Naive thymus-derived CD4-positive, alpha-beta T cell (primary cell): ENCODE results near the gene WDR27. TPM values are rescaled to one million over a fixed set of nuclear protein-coding genes. Genes with fewer than 3 reads are reported as not detected.
A peak's percentile ranks its signal among the peaks of the same experiment; 100 is the strongest.
"Not testable (repeated sequence)": the region's sequence is repeated elsewhere in the genome, so short reads cannot be mapped to it uniquely, and the experiment has no call there.

Experiments
- ATAC-seq: fragments of 150-1000 bp; cut with Tn5 transposase; 2 replicates; pipeline ENCODE4 v1.10.0; 2021; ENCODE audit warnings: mild to moderate bottlenecking, moderate library complexity
- CTCF ChIA-PET: fragments of 350-600 bp; sonication (Branson Sonifier 250); formaldehyde crosslinking; loops from one replicate; lab custom pipeline; 2021; ENCODE audit warnings: antibody characterized with exemption; lab: Charles Lee
- POLR2A ChIA-PET: fragments of 350-600 bp; sonication (Branson Sonifier 250); formaldehyde crosslinking; loops from one replicate; lab custom pipeline; 2021; ENCODE audit warnings: antibody characterized with exemption, inconsistent platforms; lab: Charles Lee
- DNase-seq, 9 donors: peaks; one replicate each; pipeline versions ENCODE4 v3.0.0 to v3.0.0-alpha.2; 2020 to 2022; ENCODE audit warnings: mixed read lengths in 1 of 9
- H3K27ac ChIP-seq: one replicate; pipeline ENCODE4 v1.7.0; 2013; ENCODE audit warnings: mild to moderate bottlenecking, low read depth, low read length, moderate library complexity
- H3K27me3 ChIP-seq, 2 donors: one replicate each; pipeline ENCODE4 v1.7.0; 2013; ENCODE audit warnings: low read length in 2 of 2, mild to moderate bottlenecking in 2 of 2, moderate library complexity in 2 of 2; ENCODE audit not compliant: control insufficient read depth in 2 of 2, insufficient read depth in 2 of 2
- H3K36me3 ChIP-seq, 3 experiments: 1 replicate in 2 of 3; 2 replicates in 1 of 3; pipeline ENCODE4 v1.7.0; 2013; ENCODE audit warnings: low read length in 3 of 3, mild to moderate bottlenecking in 3 of 3, moderate library complexity in 1 of 3; ENCODE audit not compliant: insufficient read depth in 3 of 3, control insufficient read depth in 2 of 3
- H3K4me1 ChIP-seq, 2 donors: one replicate each; pipeline ENCODE4 v1.7.0; 2013; ENCODE audit warnings: low read length in 2 of 2, mild to moderate bottlenecking in 2 of 2, moderate library complexity in 1 of 2; ENCODE audit not compliant: control insufficient read depth in 2 of 2, insufficient read depth in 2 of 2
- H3K4me3 ChIP-seq: 2 replicates; pipeline ENCODE4 v1.7.0; 2013; ENCODE audit warnings: mild to moderate bottlenecking, low read length
- H3K9me3 ChIP-seq, 3 experiments: 1 replicate in 2 of 3; 2 replicates in 1 of 3; pipeline ENCODE4 v1.7.0; 2013; ENCODE audit warnings: low read length in 3 of 3; ENCODE audit not compliant: control insufficient read depth in 2 of 3
- H3K27ac Mint-ChIP-seq, 9 donors: one replicate each; pipeline ENCODE4 v1.8.0; 2020 to 2022; ENCODE audit warnings: mixed read lengths in 9 of 9, mild to moderate bottlenecking in 8 of 9, moderate library complexity in 5 of 9, inconsistent platforms in 2 of 9
- H3K27me3 Mint-ChIP-seq, 5 donors: one replicate each; pipeline ENCODE4 v1.8.0; 2021 to 2022; ENCODE audit warnings: mixed read lengths in 5 of 5, mild to moderate bottlenecking in 1 of 5
- H3K36me3 Mint-ChIP-seq, 5 donors: one replicate each; pipeline ENCODE4 v1.8.0; 2020 to 2022; ENCODE audit warnings: mixed read lengths in 5 of 5, mild to moderate bottlenecking in 3 of 5, inconsistent platforms in 1 of 5
- H3K4me1 Mint-ChIP-seq, 7 donors: one replicate each; pipeline ENCODE4 v1.8.0; 2020 to 2022; ENCODE audit warnings: mixed read lengths in 7 of 7, mild to moderate bottlenecking in 3 of 7, inconsistent platforms in 1 of 7
- H3K4me3 Mint-ChIP-seq, 10 donors: one replicate each; pipeline ENCODE4 v1.8.0; 2020 to 2022; ENCODE audit warnings: mild to moderate bottlenecking in 10 of 10, mixed read lengths in 10 of 10, moderate library complexity in 6 of 10, inconsistent platforms in 2 of 10
- H3K9me3 Mint-ChIP-seq, 11 donors: one replicate each; pipeline ENCODE4 v1.8.0; 2020 to 2022; ENCODE audit warnings: mixed read lengths in 11 of 11, mild to moderate bottlenecking in 4 of 11, inconsistent platforms in 1 of 11, moderate library complexity in 1 of 11
- intact Hi-C, 2 donors: fragments of 100-400 bp; cut with micrococcal nuclease; formaldehyde crosslinking; loops; one replicate each; pipeline ENCODE4 v1.15.1; 2023
- polyA plus RNA-seq, 2 donors: library from polyadenylated mRNA; unstranded; fragments of 300-500 nt; fragmentation: Illumina TruSeq; gene quantifications; one replicate each; pipeline ENCODE4 v1.2.3, GENCODE V29; 2021
- total RNA-seq, 6 experiments: library from RNA in 5 of 6; stranded (reverse) in 5 of 6; gene quantifications; 1 replicate in 5 of 6; 2 replicates in 1 of 6; pipeline ENCODE4 v1.2.3 and lab custom pipeline; 2021 to 2026

WDR27 gene
- total and polyA plus RNA-seq, 7 experiments from 2014 or later = 6.7 to 89.0 (median 36.0) TPM

DNA sequence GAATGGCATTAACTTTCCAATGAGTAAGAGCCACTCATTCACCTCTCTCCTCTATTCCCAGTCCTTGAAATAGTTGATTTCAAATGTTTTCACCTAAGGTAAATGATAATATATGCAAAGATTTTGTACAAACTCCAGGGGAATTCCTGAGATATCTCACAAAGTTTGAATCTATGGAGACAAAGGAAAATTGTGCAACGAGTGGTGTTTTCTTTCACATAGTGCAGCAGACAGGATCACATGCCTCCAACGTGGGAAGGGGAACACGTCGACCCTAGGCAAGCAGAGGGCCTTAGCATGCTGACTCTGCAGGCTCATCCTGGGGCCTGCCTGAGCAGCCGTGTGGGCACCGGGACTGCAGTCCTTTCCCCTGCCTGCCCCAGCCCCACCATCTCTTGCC, 252.6 kb downstream of the WDR27 start:
- Mint-ChIP-seq H3K27me3 (peaks cover 0 to 8% (median 1%) of the 10 kb centered on the region in 5 donors), H3K36me3 (peaks cover 0 to 4% (median 0%) of the 10 kb centered on the region in 5 donors), H3K27ac (no peak overlapping the region), H3K9me3 (no peaks in the 10 kb centered on the region), H3K4me3 (no peak overlapping the region), H3K4me1 (no peaks in the 10 kb centered on the region)
- POLR2A ChIA-PET = no interaction called here
- Histone ChIP-seq H3K4me1 (no peaks in the 10 kb centered on the region), H3K9me3 (no peaks in the 10 kb centered on the region), H3K4me3 (no peak overlapping the region), H3K27ac (no peak overlapping the region), H3K36me3 (no peaks in the 10 kb centered on the region), H3K27me3 (no peaks in the 10 kb centered on the region)
- intact Hi-C loops = no loop called here
- CTCF ChIA-PET = no interaction called here
- no peak for DNase-seq
- no peak for ATAC-seq

DNA sequence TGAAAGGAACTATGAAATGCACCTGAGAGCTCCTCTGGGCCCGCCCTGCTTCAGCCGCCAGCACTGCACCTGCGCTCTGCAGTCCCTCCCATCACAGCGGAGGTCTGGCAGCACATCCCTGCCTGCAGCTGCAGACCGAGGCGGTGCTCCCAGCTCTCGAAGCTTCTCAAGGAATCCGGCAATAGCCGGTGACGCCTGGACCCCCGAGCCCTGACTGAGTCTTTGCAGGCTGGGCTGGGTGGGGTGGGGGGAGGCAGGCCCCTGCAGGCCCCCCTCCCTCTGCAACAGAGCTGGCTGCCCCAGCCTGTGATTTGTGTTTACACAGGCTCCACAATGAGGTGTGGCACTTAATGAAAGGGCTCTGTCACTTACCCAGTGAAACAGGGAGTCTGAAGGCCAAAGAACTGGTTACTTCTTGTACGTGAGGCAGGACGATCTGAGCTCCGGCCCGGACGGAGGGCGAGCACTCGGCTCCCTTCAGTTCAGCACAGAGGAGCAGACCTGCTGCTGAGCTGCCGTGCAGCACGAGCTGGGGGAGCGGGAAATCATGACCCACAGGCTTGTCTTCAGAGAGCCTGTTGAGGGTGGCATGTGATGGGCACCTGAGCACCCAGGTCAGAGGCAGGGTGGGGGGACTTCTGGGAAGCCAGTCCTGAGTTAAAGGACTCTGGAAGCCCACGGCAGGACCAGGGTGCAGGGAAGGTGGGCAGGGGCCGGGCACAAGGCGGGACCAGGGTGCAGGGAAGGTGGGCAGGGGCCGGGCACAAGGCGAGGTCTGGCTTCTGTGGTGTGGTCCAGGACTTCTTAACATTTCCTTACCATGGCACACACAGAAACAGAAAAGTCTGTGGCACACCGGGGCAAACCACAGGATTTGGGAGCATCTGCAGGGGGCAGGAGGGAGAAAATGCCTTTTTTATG, 255.9 kb downstream of the WDR27 start:
- intact Hi-C loops = no loop called here
- Mint-ChIP-seq H3K4me3 (no peak overlapping the region), H3K27ac (no peak overlapping the region), H3K27me3 (peaks cover 2 to 14% (median 8%) of the 10 kb centered on the region in 5 donors), H3K9me3 (no peaks in the 10 kb centered on the region), H3K4me1 (no peaks in the 10 kb centered on the region), H3K36me3 (peaks cover 0 to 4% (median 0%) of the 10 kb centered on the region in 5 donors)
- Histone ChIP-seq H3K4me1 (no peaks in the 10 kb centered on the region), H3K36me3 (no peaks in the 10 kb centered on the region), H3K9me3 (no peaks in the 10 kb centered on the region), H3K4me3 (no peak overlapping the region), H3K27me3 (no peaks in the 10 kb centered on the region), H3K27ac (no peak overlapping the region)
- ChIA-PET CTCF (no interaction called here), POLR2A (no interaction called here)
- peak; percentile 12 for ATAC-seq
- DNase-seq = no peak

DNA sequence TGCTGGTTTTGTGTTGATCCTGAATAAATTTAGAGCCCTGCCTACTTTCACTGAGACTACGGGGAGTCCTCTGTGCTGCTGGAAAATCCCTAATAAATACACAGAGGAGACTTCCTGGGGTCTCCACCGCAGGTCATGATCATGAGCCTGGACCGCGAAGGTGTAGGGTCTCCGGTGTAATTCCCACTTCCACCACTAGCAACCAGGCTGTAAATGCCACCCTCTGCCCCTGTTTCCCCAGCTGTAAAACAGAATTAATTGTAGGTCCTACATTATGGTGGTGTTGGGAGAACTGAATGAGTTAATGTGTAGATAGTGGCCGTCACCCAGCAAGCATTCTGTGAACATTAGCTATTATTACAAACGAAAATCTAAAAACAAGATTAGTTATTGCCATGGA, 256.6 kb downstream of the WDR27 start:
- DNase-seq (no peak), ATAC-seq (no peak)
- Mint-ChIP-seq H3K4me1 (no peaks in the 10 kb centered on the region), H3K36me3 (peaks cover 0 to 4% (median 0%) of the 10 kb centered on the region in 5 donors), H3K4me3 (no peak overlapping the region), H3K27me3 (peaks cover 2 to 15% (median 11%) of the 10 kb centered on the region in 5 donors), H3K9me3 (no peaks in the 10 kb centered on the region), H3K27ac (no peak overlapping the region)
- no peak overlapping the region for H3K27ac ChIP-seq
- H3K4me1 ChIP-seq = no peaks in the 10 kb centered on the region
- H3K27me3 ChIP-seq = no peaks in the 10 kb centered on the region
- H3K9me3 ChIP-seq = no peaks in the 10 kb centered on the region
- intact Hi-C loops = no loop called here
- ChIA-PET CTCF (no interaction called here), POLR2A (no interaction called here)
- H3K4me3 ChIP-seq = no peak overlapping the region
- H3K36me3 ChIP-seq = no peaks in the 10 kb centered on the region

DNA sequence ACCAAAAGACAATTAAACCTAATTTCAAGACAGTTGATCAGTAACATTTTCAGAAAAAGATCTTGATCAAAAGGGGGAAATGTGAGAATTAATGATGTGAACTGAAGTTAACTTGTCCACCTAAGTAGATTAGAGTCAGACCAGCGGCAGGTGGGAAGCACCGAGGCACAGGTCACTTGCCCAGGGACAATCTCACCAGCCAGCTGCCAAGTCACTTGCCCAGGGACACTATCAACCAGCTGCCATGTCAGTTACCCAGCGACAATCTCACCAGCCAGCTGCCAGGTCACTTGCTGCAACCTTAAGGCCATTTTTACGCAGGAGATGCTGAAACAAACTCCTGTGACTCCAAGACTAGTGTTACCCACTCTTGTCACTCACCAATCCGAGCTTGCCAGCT, 260.5 kb downstream of the WDR27 start:
- Histone ChIP-seq H3K27ac (no peak overlapping the region), H3K27me3 (no peaks in the 10 kb centered on the region), H3K36me3 (no peaks in the 10 kb centered on the region), H3K4me3 (no peak overlapping the region), H3K4me1 (no peaks in the 10 kb centered on the region), H3K9me3 (no peaks in the 10 kb centered on the region)
- DNase-seq (no peak), ATAC-seq (no peak)
- ChIA-PET CTCF (no interaction called here), POLR2A (no interaction called here)
- Mint-ChIP-seq H3K36me3 (peaks cover 0 to 4% (median 0%) of the 10 kb centered on the region in 5 donors), H3K9me3 (peaks cover 0 to 2% (median 0%) of the 10 kb centered on the region in 11 donors), H3K27ac (no peak overlapping the region), H3K4me1 (no peaks in the 10 kb centered on the region), H3K27me3 (peaks cover 0 to 24% (median 7%) of the 10 kb centered on the region in 5 donors), H3K4me3 (no peak overlapping the region)
- intact Hi-C loops = no loop called here

DNA sequence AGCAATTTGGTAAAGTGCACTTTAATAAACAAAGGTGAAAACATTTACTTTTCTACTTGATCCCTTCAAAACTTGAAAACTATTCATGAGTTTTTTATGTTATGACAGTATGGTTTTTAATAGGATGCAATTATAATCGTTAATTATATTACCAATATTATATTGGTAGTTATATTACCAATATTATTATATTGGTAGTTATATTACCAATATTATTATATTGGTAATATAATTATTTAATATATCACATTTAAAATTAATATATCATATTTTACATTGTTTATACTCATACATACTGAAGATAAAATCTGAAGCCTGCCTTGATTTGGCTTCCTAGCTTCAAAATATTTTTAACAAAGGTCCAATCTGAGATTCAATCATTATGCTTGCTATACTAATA, 262.1 kb downstream of the WDR27 start:
- no peak overlapping the region for H3K4me3 Mint-ChIP-seq
- H3K9me3 ChIP-seq = peaks cover 0 to 6% (median 0%) of the 10 kb centered on the region in 3 experiments
- peaks cover 0 to 24% (median 7%) of the 10 kb centered on the region in 5 donors for H3K27me3 Mint-ChIP-seq
- intact Hi-C loops = no loop called here
- ChIA-PET CTCF (no interaction called here), POLR2A (no interaction called here)
- H3K27ac ChIP-seq = no peak overlapping the region
- H3K4me1 Mint-ChIP-seq = no peaks in the 10 kb centered on the region
- no peaks in the 10 kb centered on the region for H3K36me3 ChIP-seq
- no peaks in the 10 kb centered on the region for H3K4me1 ChIP-seq
- H3K9me3 Mint-ChIP-seq = peaks cover 0 to 7% (median 0%) of the 10 kb centered on the region in 11 donors
- ATAC-seq (no peak), DNase-seq (no peak)
- no peaks in the 10 kb centered on the region for H3K27me3 ChIP-seq
- H3K4me3 ChIP-seq = no peak overlapping the region
- H3K36me3 Mint-ChIP-seq = peaks cover 0 to 2% (median 0%) of the 10 kb centered on the region in 5 donors
- no peak overlapping the region for H3K27ac Mint-ChIP-seq

DNA sequence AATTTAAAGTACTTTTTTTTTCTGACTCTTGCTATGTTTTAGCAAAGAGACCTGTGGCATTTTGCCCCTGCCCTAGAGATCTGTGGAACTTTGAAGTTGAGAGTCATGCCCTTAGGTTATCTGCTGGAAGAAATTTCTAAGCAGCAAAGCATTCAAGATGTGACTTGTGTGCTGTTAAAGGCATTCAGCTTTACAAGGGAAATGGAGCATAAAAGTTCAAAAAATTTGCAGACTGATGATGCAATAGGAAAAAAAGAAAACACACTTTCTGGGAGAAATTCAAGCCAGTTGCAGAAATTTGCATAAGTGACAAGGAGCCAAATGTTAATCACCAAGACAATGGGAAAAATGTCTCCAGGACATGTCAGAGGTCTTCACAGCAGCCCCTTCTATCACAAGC, 267.3 kb downstream of the WDR27 start:
- H3K27me3 ChIP-seq, H3K27me3 Mint-ChIP-seq, H3K4me1 ChIP-seq, H3K4me1 Mint-ChIP-seq, H3K27ac ChIP-seq, H3K4me3 Mint-ChIP-seq, H3K27ac Mint-ChIP-seq, H3K36me3 ChIP-seq, intact Hi-C loops, DNase-seq, POLR2A ChIA-PET, H3K4me3 ChIP-seq, ATAC-seq, CTCF ChIA-PET: not testable (repeated sequence)
- H3K9me3 Mint-ChIP-seq = peaks cover 14 to 56% (median 34%) of the 10 kb centered on the region in 11 donors
- peaks cover 1 to 16% (median 4%) of the 10 kb centered on the region in 5 donors for H3K36me3 Mint-ChIP-seq
- H3K9me3 ChIP-seq = peaks cover 0 to 22% (median 0%) of the 10 kb centered on the region in 3 experiments
